GM21717 (cell line): ENCODE data around the gene PRKAR1B.
"Not testable (repeated sequence)": the region's sequence is repeated elsewhere in the genome, so short reads cannot be mapped to it uniquely, and the experiment has no call there.

ENCODE experiments used
- ATAC-seq: cut with Tn5 transposase; IDR thresholded peaks from one replicate; pipeline ENCODE4 v1.9.1; 2021; ENCODE audit warnings: mild to moderate bottlenecking, moderate library complexity; ENCODE audit not compliant: unreplicated experiment

PRKAR1B gene

DNA sequence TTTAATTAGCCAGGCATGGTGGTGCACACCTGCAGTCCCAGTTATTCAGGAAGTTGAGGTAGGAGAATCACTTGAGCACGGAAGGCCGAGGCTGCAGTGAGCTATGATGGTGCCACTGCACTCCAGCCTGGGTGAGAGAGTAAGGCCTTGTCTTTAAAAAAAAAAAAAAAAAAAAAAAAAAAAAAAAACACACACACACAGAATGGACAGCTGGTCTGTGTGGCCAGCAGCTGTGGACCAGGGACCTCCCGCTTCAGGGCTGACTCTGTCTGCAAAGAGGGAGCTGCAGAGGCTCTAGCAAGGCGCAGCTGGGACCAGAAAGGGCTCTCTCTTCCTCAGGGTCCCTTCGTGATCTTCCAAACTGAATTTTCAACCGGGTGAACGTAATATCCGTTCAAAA is 54.2 kb downstream of the PRKAR1B start:
- ATAC-seq, result no peak

- ATAC-seq, result no peak
Observed at GRCh38 chr7:671415-672042, 55.6 kb downstream of the PRKAR1B start.

DNA sequence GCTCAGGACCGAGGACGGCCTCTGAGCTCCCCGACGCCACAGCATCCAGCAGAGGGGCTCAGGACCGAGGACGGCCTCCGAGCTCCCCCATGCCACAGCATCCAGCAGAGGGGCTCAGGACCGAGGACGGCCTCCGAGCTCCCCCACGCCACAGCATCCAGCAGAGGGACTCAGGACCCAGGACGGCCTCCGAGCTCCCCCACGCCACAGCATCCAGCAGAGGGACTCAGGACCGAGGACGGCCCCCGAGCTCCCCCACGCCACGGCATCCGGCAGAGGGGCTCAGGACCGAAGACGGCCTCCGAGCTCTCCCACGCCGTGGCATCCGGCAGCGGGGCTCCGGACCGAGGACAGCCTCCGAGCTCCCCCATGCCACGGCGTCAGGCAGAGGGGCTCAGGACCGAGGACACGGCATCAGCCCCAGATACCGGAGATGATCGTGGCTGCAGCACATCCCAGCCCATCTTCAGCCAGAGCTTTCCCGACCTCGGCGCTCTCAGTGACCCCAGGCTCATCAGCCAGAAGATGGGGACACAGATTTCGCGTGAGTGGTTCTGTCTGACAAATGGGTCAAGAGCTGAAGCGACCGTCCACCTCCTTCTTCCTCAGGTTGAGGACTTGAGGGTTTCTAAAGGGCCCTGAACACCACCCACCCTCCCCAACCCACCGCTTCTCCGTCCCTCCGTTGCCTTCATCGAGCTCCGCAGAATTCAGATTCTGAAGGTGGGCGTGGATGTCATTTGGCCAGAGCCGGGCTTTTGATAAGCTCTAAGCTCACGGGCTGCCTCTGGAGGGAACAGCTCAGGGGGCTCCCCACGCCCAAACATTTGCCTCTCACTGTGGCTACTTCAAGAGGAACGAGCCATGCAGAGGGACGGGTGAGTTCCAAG is 56.3 kb downstream of the PRKAR1B start:
- no peak for ATAC-seq

DNA sequence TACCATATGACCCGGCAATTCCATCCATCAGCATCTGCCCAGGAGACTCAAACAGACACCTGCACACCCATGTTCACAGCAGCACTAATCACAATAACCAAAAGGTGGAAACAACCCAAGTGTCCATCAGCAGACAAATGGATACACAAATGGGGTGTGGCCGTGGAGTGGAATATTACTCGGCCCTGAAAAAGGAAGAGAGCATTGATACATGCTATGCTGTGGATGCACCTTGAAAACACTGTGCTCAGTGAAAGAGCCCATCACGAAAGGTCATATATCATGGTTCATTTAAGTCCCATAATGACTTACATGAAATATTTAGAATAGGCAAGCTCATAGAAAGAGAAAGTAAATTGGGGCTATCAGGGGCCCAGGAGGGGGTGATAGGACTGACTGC is 58.1 kb downstream of the PRKAR1B start:
- no peak for ATAC-seq

GRCh38 chr7:668139-668931 is 58.7 kb downstream of the PRKAR1B start:
- ATAC-seq, result no peak

- ATAC-seq, result no peak
Observed at GRCh38 chr7:666454-667292, 60.4 kb downstream of the PRKAR1B start.

DNA sequence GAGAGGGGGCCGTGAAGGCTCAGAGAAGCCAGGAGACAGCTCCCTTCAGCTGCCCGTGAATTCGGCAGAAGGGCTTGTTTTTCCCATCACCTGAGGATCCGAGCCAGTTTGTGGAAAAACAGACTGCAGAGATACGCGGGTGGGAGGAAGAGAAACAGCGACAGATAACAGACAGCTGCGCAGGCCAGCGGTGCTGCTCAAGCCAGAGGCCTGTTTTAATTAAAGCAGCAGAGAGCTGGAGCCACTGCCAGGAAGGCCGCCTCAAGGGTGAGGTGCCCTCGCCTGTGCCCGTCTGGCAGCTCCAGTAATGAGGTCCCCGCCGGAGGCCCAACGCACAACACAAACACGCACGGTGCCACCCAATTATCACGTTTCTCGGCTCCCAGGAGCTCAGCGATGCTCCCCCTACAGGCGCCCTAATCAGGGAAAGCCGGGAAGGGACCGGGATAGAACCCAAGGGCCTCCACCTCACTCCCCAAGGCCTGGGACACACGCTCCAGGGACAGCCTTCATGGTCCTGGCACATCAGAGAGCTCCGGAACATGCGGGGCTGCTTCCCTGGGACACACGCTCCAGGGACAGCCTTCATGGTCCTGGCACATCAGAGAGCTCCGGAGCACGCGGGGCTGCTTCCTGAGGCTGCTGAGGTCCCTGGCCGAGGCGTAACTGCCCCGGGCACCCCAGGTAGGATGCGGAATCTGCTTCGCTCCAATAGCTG is 61.2 kb downstream of the PRKAR1B start:
- ATAC-seq, result no peak

DNA sequence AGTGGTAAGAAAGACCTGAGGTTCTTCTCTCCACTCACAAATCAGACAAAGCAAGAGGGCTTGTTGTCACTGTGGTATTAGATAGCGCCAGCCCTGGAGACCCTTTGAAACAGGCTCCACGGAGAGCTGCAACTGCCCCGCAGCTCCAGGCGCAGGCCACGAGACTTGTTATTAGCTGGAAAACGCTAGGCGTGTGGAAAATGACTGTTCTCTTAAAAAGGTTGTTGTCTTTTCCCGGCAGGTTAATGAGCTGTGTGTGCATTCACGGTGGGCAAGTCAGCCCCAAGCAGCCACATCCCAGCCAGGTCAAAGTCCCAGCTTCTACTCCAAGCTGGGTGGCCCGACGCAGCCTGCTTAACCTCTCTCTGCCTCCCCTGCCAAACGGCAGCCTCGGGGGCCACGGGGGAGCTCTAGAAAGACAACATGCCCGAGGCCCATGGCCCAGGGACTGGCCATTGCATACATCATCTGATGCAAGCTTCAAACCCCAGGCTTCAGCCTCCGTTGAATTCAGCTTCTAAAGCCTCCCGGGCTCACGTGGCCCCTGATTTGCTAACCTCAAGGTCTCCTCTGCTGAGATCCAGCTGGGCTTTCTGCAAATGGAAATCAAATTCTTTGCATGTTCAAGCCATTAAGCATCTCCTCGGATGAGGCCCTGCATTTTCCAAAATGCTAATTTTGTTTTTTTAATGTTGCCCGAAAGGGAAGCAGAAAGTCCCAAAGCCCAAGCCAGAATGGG is 61.9 kb downstream of the PRKAR1B start:
- no peak for ATAC-seq

GRCh38 chr7:664402-664775 is 62.7 kb downstream of the PRKAR1B start:
- no peak for ATAC-seq

DNA sequence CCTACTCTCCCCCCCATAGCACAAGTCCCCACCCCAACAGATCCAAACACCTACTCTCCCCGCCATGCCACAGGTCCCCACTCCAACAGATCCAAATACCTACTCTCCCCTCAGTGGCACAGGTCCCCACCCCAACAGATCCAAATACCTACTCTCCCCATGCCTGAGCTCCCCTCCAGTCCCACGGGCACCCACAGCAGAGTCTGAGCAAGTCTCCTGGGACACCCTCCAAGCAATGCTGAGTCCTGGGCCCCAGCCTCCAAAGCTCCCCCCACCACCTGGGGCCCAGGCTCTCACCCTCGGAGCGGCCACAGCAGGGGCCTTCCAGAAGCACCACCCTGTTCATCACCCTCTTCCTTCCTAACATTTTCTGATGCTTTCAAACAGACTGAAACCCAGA is 64.5 kb downstream of the PRKAR1B start:
- ATAC-seq, result no peak

- ATAC-seq, result no peak
Observed at GRCh38 chr7:659996-660395, 67.1 kb downstream of the PRKAR1B start.

- ATAC-seq, result no peak
Observed at GRCh38 chr7:659306-659847, 67.7 kb downstream of the PRKAR1B start.

GRCh38 chr7:657565-658119 is 69.4 kb downstream of the PRKAR1B start:
- ATAC-seq, result no peak

DNA sequence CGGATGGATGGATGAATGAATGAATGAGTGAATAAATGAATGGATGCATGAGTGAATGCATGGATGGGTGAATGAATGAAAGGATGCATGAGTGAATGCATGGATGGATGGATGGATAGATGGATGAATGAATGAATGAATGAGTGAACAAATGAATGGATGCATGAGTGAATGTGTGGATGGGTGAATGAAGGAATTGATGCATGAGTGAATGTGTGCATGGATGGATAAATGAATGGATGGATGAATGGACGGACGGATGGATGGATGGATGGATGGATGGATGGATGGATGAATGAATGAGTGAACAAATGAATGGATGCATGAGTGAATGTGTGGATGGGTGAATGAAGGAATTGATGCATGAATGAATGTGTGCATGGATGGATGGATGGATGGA is 70.1 kb downstream of the PRKAR1B start:
- ATAC-seq, result not testable (repeated sequence)

- no peak for ATAC-seq
Observed at GRCh38 chr7:655758-656157, 71.3 kb downstream of the PRKAR1B start.

GRCh38 chr7:653829-654764 is 73.0 kb downstream of the PRKAR1B start:
- ATAC-seq, result no peak

GRCh38 chr7:652881-653280 is 74.2 kb downstream of the PRKAR1B start:
- ATAC-seq, result no peak

DNA sequence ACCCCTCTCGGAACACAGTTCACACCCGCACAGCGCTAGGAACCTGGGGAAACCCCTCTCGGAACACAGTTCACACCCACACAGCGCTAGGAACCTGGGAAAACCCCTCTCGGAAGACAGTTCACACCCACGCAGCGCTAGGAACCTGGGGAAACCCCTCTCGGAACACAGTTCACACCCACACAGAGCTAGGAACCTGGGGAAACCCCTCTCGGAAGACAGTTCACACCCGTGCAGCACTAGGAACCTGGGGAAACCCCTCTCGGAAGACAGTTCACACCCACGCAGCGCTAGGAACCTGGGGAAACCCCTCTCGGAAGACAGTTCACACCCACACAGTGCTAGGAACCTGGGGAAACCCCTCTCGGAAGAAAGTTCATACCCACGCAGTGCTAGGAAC is 74.9 kb downstream of the PRKAR1B start:
- ATAC-seq, result not testable (repeated sequence)
